GM12878 (cell line): ENCODE results near the gene NUP214. TPM values are rescaled to one million over a fixed set of nuclear protein-coding genes. Genes with fewer than 3 reads are reported as not detected.

Experiments used
- ATAC-seq: fragments of 200-7000 bp; cut with Tn5 transposase; 3 replicates; pipeline ENCODE4 v1.9.1; 2020; ENCODE audit warnings: mild to moderate bottlenecking, moderate library complexity
- BruUV-seq: library from RNA; stranded (reverse); fragments of 400-500 nt; replicated peaks from 2 replicates; lab custom pipeline; 2021; lab: Mats Ljungman, UMichigan
- CTCF ChIA-PET: fragments of 300-600 bp; sonication (Branson Sonifier 250); formaldehyde crosslinking; extraction: SDS; loops from one replicate; lab custom pipeline; 2021; ENCODE audit warnings: inconsistent platforms; lab: Yijun Ruan, JAX
- POLR2A ChIA-PET: fragments of 350-600 bp; formaldehyde crosslinking; extraction: SDS; loops from one replicate; lab custom pipeline; 2021; ENCODE audit warnings: inconsistent platforms; lab: Charles Lee
- RAD21 ChIA-PET: fragments of 300-600 bp; sonication (Branson Sonifier 250); formaldehyde crosslinking; loops from one replicate; lab custom pipeline; 2023; ENCODE audit warnings: antibody characterized with exemption; ENCODE audit not compliant: unreplicated experiment; lab: Charles Lee
- SMC1A ChIA-PET: fragments of 300-600 bp; sonication (Branson Sonifier 250); formaldehyde crosslinking; loops from one replicate; lab custom pipeline; 2023; ENCODE audit not compliant: unreplicated experiment, uncharacterized antibody; lab: Charles Lee
- DNase-seq: peaks from one replicate; pipeline ENCODE4 v3.0.0-alpha.2; 2011; ENCODE audit warnings: low read depth, low spot score
- FAIRE-seq: peaks from 3 replicates; lab custom pipeline; 2011; peaks lifted over from hg19 to GRCh38; lab: Jason Lieb, UNC
- H2AFZ ChIP-seq: 2 replicates; pipeline ENCODE4 v1.6.0; 2011; ENCODE audit warnings: low read depth, low read length, control low read depth; ENCODE audit not compliant: control insufficient read depth
- H3K27ac ChIP-seq: 2 replicates; pipeline ENCODE4 v1.5.1; 2011; ENCODE audit warnings: control low read depth; ENCODE audit not compliant: control insufficient read depth, insufficient read depth
- H3K27me3 ChIP-seq, 2 experiments: replicated peaks in 1 of 2; 2 replicates each; pipeline versions ENCODE4 v1.6.0 to v1.6.1; 2011; ENCODE audit warnings: low read length in 1 of 2; ENCODE audit not compliant: control insufficient read depth in 2 of 2, insufficient read depth in 2 of 2
- H3K36me3 ChIP-seq, 2 experiments: 2 replicates each; pipeline ENCODE4 v1.5.1; 2011; ENCODE audit warnings: low read length in 1 of 2; ENCODE audit not compliant: control insufficient read depth in 2 of 2, insufficient read depth in 2 of 2
- H3K4me1 ChIP-seq: 2 replicates; pipeline ENCODE4 v1.6.1; 2011; ENCODE audit warnings: mild to moderate bottlenecking, low read length, moderate library complexity, mixed read lengths; ENCODE audit not compliant: control insufficient read depth, insufficient read depth
- H3K4me2 ChIP-seq: 2 replicates; pipeline ENCODE4 v1.6.0; 2011; ENCODE audit warnings: control low read depth; ENCODE audit not compliant: control insufficient read depth, insufficient read depth
- H3K4me3 ChIP-seq: fragments of 200-600 bp; sonication (generic); 2 replicates; pipeline ENCODE4 v1.5.1; 2016
- H3K79me2 ChIP-seq: 2 replicates; pipeline ENCODE4 v1.6.0; 2011; ENCODE audit warnings: low read length; ENCODE audit not compliant: control insufficient read depth, insufficient read depth
- H3K9ac ChIP-seq: 2 replicates; pipeline ENCODE4 v1.8.0; 2011; ENCODE audit warnings: low read length, control low read depth, mixed read lengths; ENCODE audit not compliant: control insufficient read depth, insufficient read depth
- H3K9me3 ChIP-seq: replicated peaks from 3 replicates; pipeline ENCODE4 v1.5.1; 2011; ENCODE audit warnings: mild to moderate bottlenecking, low read length; ENCODE audit not compliant: control insufficient read depth, insufficient read depth
- H4K20me1 ChIP-seq: 2 replicates; pipeline ENCODE4 v1.6.0; 2011; ENCODE audit not compliant: control insufficient read depth, insufficient read depth
- BACH1 ChIP-seq: fragments of 450-650 bp; IDR thresholded peaks from 2 replicates; pipeline ENCODE4 v1.6.1; 2017; ENCODE audit warnings: mild to moderate bottlenecking, borderline replicate concordance
- CEBPZ ChIP-seq: fragments of 150-350 bp; IDR thresholded peaks from 2 replicates; pipeline ENCODE4 v1.6.1; 2016; ENCODE audit warnings: low read depth, low read length
- ESRRA ChIP-seq: IDR thresholded peaks from 2 replicates; pipeline ENCODE4 v1.6.1; 2012; ENCODE audit warnings: mild to moderate bottlenecking, low read length, improper control_type of control experiment
- GATAD2B ChIP-seq: fragments of 450-650 bp; conservative IDR thresholded peaks from 2 replicates; pipeline ENCODE4 v1.6.1; 2017; ENCODE audit warnings: low read depth, mild to moderate bottlenecking, moderate library complexity
- HSF1 ChIP-seq: fragments of 150-350 bp; IDR thresholded peaks from 2 replicates; pipeline ENCODE4 v1.6.1; 2014; ENCODE audit warnings: mild to moderate bottlenecking, low read depth, low read length
- KAT2A ChIP-seq: conservative IDR thresholded peaks from 2 replicates; pipeline ENCODE4 v1.6.1; 2011; ENCODE audit warnings: low read depth, low read length; ENCODE audit not compliant: control insufficient read depth
- LARP7 ChIP-seq: fragments of 450-650 bp; IDR thresholded peaks from 2 replicates; pipeline ENCODE4 v1.6.1; 2017; ENCODE audit warnings: mild to moderate bottlenecking
- MTA2 ChIP-seq: fragments of 450-650 bp; IDR thresholded peaks from 2 replicates; pipeline ENCODE4 v1.6.1; 2016; ENCODE audit warnings: low read depth, mild to moderate bottlenecking, moderate library complexity
- POU2F2 ChIP-seq: IDR thresholded peaks from 3 replicates; pipeline ENCODE4 v1.6.1; 2011; ENCODE audit warnings: low read depth, mild to moderate bottlenecking, low read length, borderline replicate concordance
- SKIL ChIP-seq: fragments of 450-650 bp; IDR thresholded peaks from 2 replicates; pipeline ENCODE4 v1.6.1; 2017; ENCODE audit warnings: mild to moderate bottlenecking, low read depth, inconsistent platforms; ENCODE audit not compliant: poor library complexity, severe bottlenecking
- SP1 ChIP-seq: IDR thresholded peaks from one replicate; pipeline ENCODE4 v1.6.1; 2011; ENCODE audit warnings: low read depth, low read length
- WRNIP1 ChIP-seq: IDR thresholded peaks from 2 replicates; pipeline ENCODE4 v1.6.1; 2011; ENCODE audit warnings: low read depth, low read length, improper control_type of control experiment, borderline replicate concordance
- YBX1 ChIP-seq: fragments of 450-650 bp; IDR thresholded peaks from 2 replicates; pipeline ENCODE4 v1.6.1; 2016; ENCODE audit warnings: antibody characterized with exemption
- YY1 ChIP-seq: IDR thresholded peaks from 2 replicates; pipeline ENCODE4 v1.6.1; 2011; ENCODE audit warnings: low read depth, mild to moderate bottlenecking, low read length
- ZBED1 ChIP-seq: IDR thresholded peaks from 2 replicates; pipeline ENCODE4 v1.6.1; 2016; ENCODE audit warnings: borderline replicate concordance
- WGBS: methylation state at CpG from one replicate; pipeline ENCODE4 v1.1.6; 2016; ENCODE audit warnings: low lambda C conversion rate; ENCODE audit not compliant: insufficient replicate concordance, insufficient coverage; ENCODE audit errors: missing lambda C conversion rate; 5-methylcytosine and 5-hydroxymethylcytosine counted together
- in situ Hi-C: fragments of 300-500 bp; cut with MboI; formaldehyde crosslinking; loops from 9 replicates; pipeline ENCODE4 v1.14.3; 2018; ENCODE audit warnings: mixed read lengths
- intact Hi-C: fragments of 100-400 bp; cut with micrococcal nuclease; formaldehyde crosslinking; loops from one replicate; pipeline ENCODE4 v1.14.2; 2022; ENCODE audit not compliant: unreplicated experiment
- polyA plus RNA-seq, 11 experiments: library from polyadenylated mRNA; depleted of rRNA in 4 of 11; unstranded in 6 of 11; stranded (reverse) in 5 of 11; fragments of >200 nt; fragmentation: Nextera tagmentation in 4 of 11; fragmentation: Illumina TruSeq in 1 of 11; extraction: Ambion mirVana in 4 of 11; extraction: Trizol in 1 of 11; gene quantifications; 1 replicate in 1 of 11; 2 replicates in 10 of 11; pipeline versions ENCODE4 v1.2.1 to v1.2.3, GENCODE V29; 2011 to 2016; ENCODE audit warnings: inconsistent platforms in 2 of 11, missing spikeins in 2 of 11, low read depth in 1 of 11
- total RNA-seq, 4 experiments: library from RNA; depleted of rRNA in 3 of 4; stranded (reverse); fragments of >200 nt in 3 of 4; fragmentation: Illumina TruSeq in 1 of 4; extraction: Trizol in 1 of 4; gene quantifications; 2 replicates each; pipeline versions ENCODE4 v1.2.1 to v1.2.3, GENCODE V29; 2013 to 2021

Gene NUP214
- total and polyA plus RNA-seq, 10 of the 15 experiments (the other 5 are each of a cell fraction or from before 2014, with no cell fraction given): 11.7 to 53.8 (median 17.6) TPM

- ChIA-PET POLR2A (interaction anchor here (0.6 kb wide), 1 partner anchor 33 kb away, joined by 3 read pairs; no protein-coding TSS in a partner anchor), CTCF (interaction anchor here (0.7 kb wide), 1 partner anchor 38 kb away, joined by 3 read pairs; no protein-coding TSS in a partner anchor), SMC1A (interaction anchor here (1.4 kb wide), 1 partner anchor 19 kb away, joined by 3 read pairs; no protein-coding TSS in a partner anchor), RAD21 (interaction anchor here (0.6 kb wide), 1 partner anchor 81 kb away, joined by 3 read pairs; no protein-coding TSS in a partner anchor)
- FAIRE-seq: no peak
- TF ChIP-seq SKIL (no peak), YY1 (no peak), HSF1 (no peak), ZBED1 (no peak), POU2F2 (no peak), YBX1 (no peak), LARP7 (no peak), GATAD2B (no peak), WRNIP1 (no peak), BACH1 (no peak), CEBPZ (no peak), ESRRA (no peak), SP1 (no peak), MTA2 (no peak), KAT2A (no peak)
- Histone ChIP-seq H3K4me3 (no peak overlapping the region), H3K4me1 (no peaks in the 10 kb centered on the region), H4K20me1 (no peaks in the 10 kb centered on the region), H3K27me3 (no peaks in the 10 kb centered on the region), H3K9ac (no peak overlapping the region), H3K36me3 (peaks cover 3 to 11% of the 10 kb centered on the region in 2 experiments; a peak in 2 of 4 replicates), H3K4me2 (no peak overlapping the region), H3K79me2 (no peaks in the 10 kb centered on the region), H3K9me3 (no peaks in the 10 kb centered on the region), H2AFZ (no peak overlapping the region), H3K27ac (no peak overlapping the region)
- BruUV-seq: no TSS peak
- 97% methylated on average over 6 of the region's 6 CpGs for WGBS
- in situ Hi-C loops (no loop called here), intact Hi-C loops (no loop called here)
- no peak for DNase-seq
- no peak for ATAC-seq
These were observed 92.1 kb downstream of the NUP214 start for GRCh38 chr9:131217331-131218031.
